HepG2 (cell line): ENCODE measurements around the gene SPATA33. TPM values are rescaled to one million over a fixed set of nuclear protein-coding genes. Genes with fewer than 3 reads are reported as not detected.

Source experiments
- ARID4A ChIP-seq: sonication (generic); formaldehyde crosslinking; IDR thresholded peaks from 2 replicates; pipeline ENCODE4 v1.5.0; 2020; ENCODE audit warnings: mild to moderate bottlenecking, missing genetic modification reagents, borderline replicate concordance
- DPF2 ChIP-seq: sonication (generic); formaldehyde crosslinking; IDR thresholded peaks from 2 replicates; pipeline ENCODE4 v1.4.0; 2020; ENCODE audit warnings: mild to moderate bottlenecking, low read depth, missing genetic modification reagents, borderline replicate concordance
- KDM3A ChIP-seq: IDR thresholded peaks from 2 replicates; pipeline ENCODE4 v1.6.1; 2018; ENCODE audit warnings: low read depth, missing compliant biosample characterization
- MATR3 ChIP-seq: sonication (generic); formaldehyde crosslinking; IDR thresholded peaks from 2 replicates; pipeline ENCODE4 v1.4.0; 2020; ENCODE audit warnings: missing genetic modification reagents
- SMYD3 ChIP-seq: sonication (generic); formaldehyde crosslinking; IDR thresholded peaks from 2 replicates; pipeline ENCODE4 v1.8.1; 2023; ENCODE audit warnings: mild to moderate bottlenecking, missing genetic modification reagents
- STAT6 ChIP-seq: sonication (generic); formaldehyde crosslinking; IDR thresholded peaks from 2 replicates; pipeline ENCODE4 v1.4.0; 2020; ENCODE audit warnings: missing genetic modification reagents, mild to moderate bottlenecking, borderline replicate concordance
- YY1 ChIP-seq: IDR thresholded peaks from 2 replicates; pipeline ENCODE4 v1.6.1; 2011; ENCODE audit warnings: low read length, low read depth, moderate library complexity, mild to moderate bottlenecking; ENCODE audit not compliant: insufficient read depth, insufficient replicate concordance
- ZNF276 ChIP-seq: sonication (generic); formaldehyde crosslinking; IDR thresholded peaks from 2 replicates; pipeline ENCODE4 v1.4.0; 2020; ENCODE audit warnings: mild to moderate bottlenecking, low read depth, missing genetic modification reagents
- ZNF337 ChIP-seq: sonication (generic); formaldehyde crosslinking; IDR thresholded peaks from 2 replicates; pipeline ENCODE4 v1.5.1; 2020; ENCODE audit warnings: missing genetic modification reagents, low read depth, mild to moderate bottlenecking, borderline replicate concordance
- ZNF512 ChIP-seq: sonication (generic); formaldehyde crosslinking; IDR thresholded peaks from 2 replicates; pipeline ENCODE4 v1.4.0; 2020; ENCODE audit warnings: mild to moderate bottlenecking, missing genetic modification reagents
- ZNF605 ChIP-seq: sonication (generic); formaldehyde crosslinking; IDR thresholded peaks from 2 replicates; pipeline ENCODE4 v1.8.0; 2022; ENCODE audit warnings: mild to moderate bottlenecking, missing genetic modification reagents
- polyA plus RNA-seq, 8 experiments: library from polyadenylated mRNA; depleted of rRNA in 3 of 8; stranded (reverse) in 7 of 8; unstranded in 1 of 8; fragments of >200 nt; fragmentation: Illumina TruSeq in 4 of 8; extraction: Trizol in 4 of 8; gene quantifications; 2 replicates each; pipeline versions ENCODE4 v1.2.1 to v1.2.3, GENCODE V29; 2011 to 2016; ENCODE audit warnings: low read depth in 4 of 8, missing spikeins in 1 of 8, mixed read lengths in 1 of 8; ENCODE audit not compliant: insufficient read depth in 1 of 8
- total RNA-seq, 5 experiments: library from RNA; depleted of rRNA; stranded (reverse); fragments of >200 nt; fragmentation: Illumina TruSeq; extraction: Trizol; gene quantifications; 2 replicates each; pipeline ENCODE4 v1.2.3, GENCODE V29; 2016; ENCODE audit warnings: low read depth in 1 of 5
- TF ChIP-seq, protein P1 (sequence below): sonication (generic); formaldehyde crosslinking; IDR thresholded peaks from 2 replicates; pipeline ENCODE4 v1.4.0; 2020; ENCODE audit warnings: missing genetic modification reagents, borderline replicate concordance

Gene SPATA33
- total and polyA plus RNA-seq, 2 of the 13 experiments (the other 11 are each of a cell fraction or from before 2014, with no cell fraction given), result 5.7 to 11.0 TPM

DNA sequence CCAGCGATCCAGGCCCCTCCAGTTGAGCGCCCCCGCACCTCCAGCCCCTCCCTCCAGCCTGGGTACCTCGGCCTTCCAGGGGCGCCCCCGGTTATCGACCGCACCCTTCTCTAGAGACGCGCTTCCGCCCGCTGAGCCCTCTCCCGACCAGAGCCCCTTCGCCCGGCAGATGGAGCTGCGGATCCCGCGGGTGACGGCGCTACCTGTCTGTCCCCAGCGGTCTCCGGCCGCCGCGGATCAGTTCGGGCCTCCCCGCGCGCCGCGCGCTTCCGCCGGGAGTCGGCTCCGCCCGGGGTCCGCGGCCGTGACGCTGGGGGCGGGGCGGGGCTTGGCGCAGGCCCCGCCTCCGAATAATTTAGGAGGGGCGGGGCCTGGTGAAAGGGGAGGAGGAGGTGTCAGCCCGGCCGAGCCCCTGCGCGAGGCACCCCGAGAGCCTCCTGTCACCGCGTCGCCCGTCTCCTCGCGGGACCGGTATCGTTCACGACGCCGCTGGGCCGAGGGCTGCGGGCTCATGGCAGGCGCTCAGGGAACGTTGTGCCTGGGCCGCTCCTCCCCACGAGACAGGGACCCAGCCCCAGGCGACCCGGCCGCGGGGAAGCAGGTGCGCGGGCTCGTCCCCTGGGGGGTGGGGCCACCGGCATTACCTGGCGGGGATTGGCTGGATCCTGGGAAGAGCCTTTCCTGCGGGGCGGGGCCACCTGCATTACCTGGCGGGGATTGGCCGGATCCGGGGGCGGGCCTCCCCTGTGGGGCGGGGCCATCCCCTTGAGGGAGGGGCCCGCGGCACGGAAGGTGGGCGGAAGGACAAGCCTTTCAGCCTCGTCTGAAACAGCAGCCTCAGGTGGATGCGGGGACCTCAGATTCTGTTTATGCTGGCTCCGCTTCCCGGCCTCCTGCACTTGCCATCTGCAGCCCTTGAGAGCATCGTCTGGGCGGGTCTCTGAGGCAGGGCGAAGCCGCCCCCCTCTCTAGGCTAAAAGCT lies 44.1 kb downstream of the SPATA33 start, which contains the start of gene SPATA2L (continued):
- TF ChIP-seq ARID4A, result peak; percentile 95
- peak; percentile 45 for TF ChIP-seq YY1
- no peak for TF ChIP-seq MATR3
- TF ChIP-seq KDM3A (CRISPR knock-in tag), result 0 out of 2 replicates have a peak, but pooled peaks have one; percentile 30
- no peak for TF ChIP-seq SMYD3
- TF ChIP-seq DPF2 (CRISPR knock-in tag), result no peak
- TF ChIP-seq STAT6 (CRISPR knock-in tag), result no peak
- no peak for TF ChIP-seq ZNF605 (CRISPR knock-in tag)
- TF ChIP-seq ZNF512 (CRISPR knock-in tag), result no peak
- TF ChIP-seq, protein P1, sequence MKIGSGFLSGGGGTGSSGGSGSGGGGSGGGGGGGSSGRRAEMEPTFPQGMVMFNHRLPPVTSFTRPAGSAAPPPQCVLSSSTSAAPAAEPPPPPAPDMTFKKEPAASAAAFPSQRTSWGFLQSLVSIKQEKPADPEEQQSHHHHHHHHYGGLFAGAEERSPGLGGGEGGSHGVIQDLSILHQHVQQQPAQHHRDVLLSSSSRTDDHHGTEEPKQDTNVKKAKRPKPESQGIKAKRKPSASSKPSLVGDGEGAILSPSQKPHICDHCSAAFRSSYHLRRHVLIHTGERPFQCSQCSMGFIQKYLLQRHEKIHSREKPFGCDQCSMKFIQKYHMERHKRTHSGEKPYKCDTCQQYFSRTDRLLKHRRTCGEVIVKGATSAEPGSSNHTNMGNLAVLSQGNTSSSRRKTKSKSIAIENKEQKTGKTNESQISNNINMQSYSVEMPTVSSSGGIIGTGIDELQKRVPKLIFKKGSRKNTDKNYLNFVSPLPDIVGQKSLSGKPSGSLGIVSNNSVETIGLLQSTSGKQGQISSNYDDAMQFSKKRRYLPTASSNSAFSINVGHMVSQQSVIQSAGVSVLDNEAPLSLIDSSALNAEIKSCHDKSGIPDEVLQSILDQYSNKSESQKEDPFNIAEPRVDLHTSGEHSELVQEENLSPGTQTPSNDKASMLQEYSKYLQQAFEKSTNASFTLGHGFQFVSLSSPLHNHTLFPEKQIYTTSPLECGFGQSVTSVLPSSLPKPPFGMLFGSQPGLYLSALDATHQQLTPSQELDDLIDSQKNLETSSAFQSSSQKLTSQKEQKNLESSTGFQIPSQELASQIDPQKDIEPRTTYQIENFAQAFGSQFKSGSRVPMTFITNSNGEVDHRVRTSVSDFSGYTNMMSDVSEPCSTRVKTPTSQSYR, result 0 out of 2 replicates have a peak, but pooled peaks have one; percentile 24
- peak; percentile 73; the same call in 1 of the 2 replicates for TF ChIP-seq ZNF276 (CRISPR knock-in tag)
- no peak for TF ChIP-seq ZNF337 (CRISPR knock-in tag)
